HCT116 (cell line): Measurements from ENCODE around the gene PPP1R16B. TPM values are rescaled to one million over a fixed set of nuclear protein-coding genes. Genes with fewer than 3 reads are reported as not detected.

Experiments
- ATAC-seq: fragments of 200-7000 bp; cut with Tn5 transposase; 2 replicates; pipeline ENCODE4 v1.9.1; 2020; ENCODE audit warnings: mild to moderate bottlenecking, moderate library complexity
- BruUV-seq: library from RNA; stranded (reverse); fragments of 400-500 nt; replicated peaks from 2 replicates; lab custom pipeline; 2021; lab: Mats Ljungman, UMichigan
- CTCF ChIA-PET: fragments of 300-600 bp; sonication (Branson Sonifier 250); formaldehyde crosslinking; loops from one replicate; lab custom pipeline; 2021; ENCODE audit warnings: antibody characterized with exemption; lab: Charles Lee
- POLR2A ChIA-PET: fragments of 300-600, 350-600 bp; sonication (Branson Sonifier 250); formaldehyde crosslinking; loops from one replicate; lab custom pipeline; 2021; ENCODE audit warnings: antibody characterized with exemption; lab: Charles Lee
- RAD21 ChIA-PET, 2 experiments: fragments of 300-600 bp; sonication (Branson Sonifier 250); formaldehyde crosslinking; loops; one replicate each; lab custom pipeline; 2023; ENCODE audit warnings: low total read pairs in 2 of 2; ENCODE audit not compliant: uncharacterized antibody in 2 of 2, unreplicated experiment in 2 of 2, low non-redundant PET in 1 of 2; lab: Charles Lee
- DNase-seq: peaks from one replicate; pipeline ENCODE4 v3.0.0-alpha.2; 2010; ENCODE audit warnings: low read depth, low spot score
- H2AFZ ChIP-seq: fragments of 200-600 bp; shearing (Covaris generic), sonication (generic); 2 replicates; pipeline ENCODE4 v1.6.1; 2017; ENCODE audit warnings: low read depth, mixed run types, mixed read lengths, antibody characterized with exemption, low read length; ENCODE audit not compliant: poor library complexity, severe bottlenecking
- H3K27ac ChIP-seq: 2 replicates; pipeline ENCODE4 v1.5.1; 2012; ENCODE audit warnings: low read depth, low read length
- H3K27me3 ChIP-seq: fragments of 200-600 bp; sonication (generic); 2 replicates; pipeline ENCODE4 v1.6.1; 2016; ENCODE audit warnings: mixed run types, low read length, mixed read lengths; ENCODE audit not compliant: insufficient read depth
- H3K36me3 ChIP-seq, 2 experiments: fragments of 200-500 bp in 1 of 2; fragments of 200-600 bp in 1 of 2; sonication (Bioruptor generic) in 1 of 2; sonication (generic) in 1 of 2; 2 replicates each; pipeline versions ENCODE4 v1.5.1 to v1.6.1; 2014 to 2016; ENCODE audit warnings: low read length in 2 of 2, inconsistent platforms in 1 of 2, mixed read lengths in 1 of 2, mixed run types in 1 of 2; ENCODE audit not compliant: insufficient read depth in 2 of 2, control insufficient read depth in 1 of 2
- H3K4me1 ChIP-seq, 2 experiments: fragments of 200-600 bp in 1 of 2; sonication (generic) in 1 of 2; 2 replicates each; pipeline versions ENCODE4 v1.5.1 to v1.6.1; 2012 to 2017; ENCODE audit warnings: low read length in 2 of 2, inconsistent platforms in 1 of 2, mild to moderate bottlenecking in 1 of 2, mixed read lengths in 1 of 2, mixed run types in 1 of 2, moderate library complexity in 1 of 2; ENCODE audit not compliant: insufficient read depth in 2 of 2, control insufficient read depth in 1 of 2
- H3K4me2 ChIP-seq: fragments of 200-600 bp; sonication (generic); 2 replicates; pipeline ENCODE4 v1.6.1; 2017; ENCODE audit warnings: mixed run types, low read length, mixed read lengths
- H3K4me3 ChIP-seq, 2 experiments: fragments of 200-600 bp in 1 of 2; sonication (generic) in 1 of 2; replicated peaks in 1 of 2; 2 replicates each; pipeline ENCODE4 v1.5.1; 2011 to 2016; ENCODE audit warnings: low read length in 2 of 2, control low read depth in 1 of 2, low read depth in 1 of 2, mild to moderate bottlenecking in 1 of 2, mixed read lengths in 1 of 2, mixed run types in 1 of 2
- H3K79me2 ChIP-seq: fragments of 200-600 bp; sonication (generic); 2 replicates; pipeline ENCODE4 v1.6.1; 2017; ENCODE audit warnings: mild to moderate bottlenecking, mixed run types, low read length, moderate library complexity, mixed read lengths; ENCODE audit not compliant: insufficient read depth
- H3K9ac ChIP-seq: fragments of 200-600 bp; sonication (generic); 2 replicates; pipeline ENCODE4 v1.6.1; 2016; ENCODE audit warnings: low read length, mixed read lengths
- H3K9me2 ChIP-seq: fragments of 200-600 bp; sonication (generic), shearing (Covaris generic); 2 replicates; pipeline ENCODE4 v1.6.1; 2017; ENCODE audit warnings: mixed run types, mild to moderate bottlenecking, moderate library complexity; ENCODE audit not compliant: insufficient read depth
- H3K9me3 ChIP-seq, 2 experiments: fragments of 200-500 bp in 1 of 2; fragments of 200-600 bp in 1 of 2; sonication (Bioruptor generic) in 1 of 2; sonication (generic) in 1 of 2; 2 replicates each; pipeline ENCODE4 v1.6.1; 2014 to 2017; ENCODE audit warnings: low read length in 2 of 2, mixed read lengths in 2 of 2, inconsistent platforms in 1 of 2, low read depth in 1 of 2, mild to moderate bottlenecking in 1 of 2, mixed run types in 1 of 2, moderate library complexity in 1 of 2; ENCODE audit not compliant: control insufficient read depth in 1 of 2, insufficient read depth in 1 of 2
- H4K20me1 ChIP-seq: fragments of 200-600 bp; sonication (generic), shearing (Covaris generic); 2 replicates; pipeline ENCODE4 v1.6.1; 2017; ENCODE audit warnings: mixed run types, mild to moderate bottlenecking, moderate library complexity; ENCODE audit not compliant: insufficient read depth
- JUND ChIP-seq: IDR thresholded peaks from 2 replicates; pipeline ENCODE4 v1.6.1; 2012
- RAD21 ChIP-seq: IDR thresholded peaks from 2 replicates; pipeline ENCODE4 v1.6.1; 2012; ENCODE audit warnings: low read depth, mild to moderate bottlenecking
- REST ChIP-seq: IDR thresholded peaks from 2 replicates; pipeline ENCODE4 v1.6.1; 2012; ENCODE audit warnings: low read depth
- SIN3A ChIP-seq: IDR thresholded peaks from 2 replicates; pipeline ENCODE4 v1.6.1; 2012; ENCODE audit warnings: low read depth
- SP1 ChIP-seq: IDR thresholded peaks from 2 replicates; pipeline ENCODE4 v1.6.1; 2012; ENCODE audit warnings: low read depth
- ZNF274 ChIP-seq: fragments of 200-500 bp; sonication (Bioruptor generic); IDR thresholded peaks from 2 replicates; pipeline ENCODE4 v1.6.1; 2014; ENCODE audit warnings: mild to moderate bottlenecking, low read depth, low read length, inconsistent platforms
- intact Hi-C: fragments of 100-400 bp; cut with micrococcal nuclease; formaldehyde crosslinking; loops from 2 replicates; pipeline ENCODE4 v1.10.0; 2022
- total RNA-seq: library from RNA; stranded (reverse); gene quantifications from one replicate; pipeline ENCODE4 v1.2.1, GENCODE V29; 2021; ENCODE audit not compliant: unreplicated experiment

PPP1R16B gene
- total RNA-seq, 1 experiment from 2014 or later, result 0.52 TPM

- H3K4me3 ChIP-seq, result no peak overlapping the region
- no peak for ATAC-seq
- ChIA-PET RAD21 (no interaction called here), POLR2A (no interaction called here), CTCF (interaction anchor here (1.7 kb wide), 1 partner anchor 31 kb away, joined by 4 read pairs; the partner anchor contains the start of gene FAM83D)
- H2AFZ ChIP-seq, result no peak overlapping the region
- no peaks in the 10 kb centered on the region for H3K27me3 ChIP-seq
- no peak overlapping the region for H3K4me2 ChIP-seq
- peaks cover 10 to 15% of the 10 kb centered on the region in 2 experiments; a peak in 3 of 4 replicates for H3K36me3 ChIP-seq
- H3K4me1 ChIP-seq, result peaks cover 7 to 11% of the 10 kb centered on the region in 2 experiments
- H3K79me2 ChIP-seq, result peaks cover under 1% of the 10 kb centered on the region
- no peaks in the 10 kb centered on the region for H3K9me3 ChIP-seq
- DNase-seq, result no peak
- no peak overlapping the region for H3K27ac ChIP-seq
- TF ChIP-seq SIN3A, result no peak
- TF ChIP-seq RAD21, result no peak
- no peak for TF ChIP-seq JUND
- no peak for TF ChIP-seq ZNF274
- no peak for TF ChIP-seq SP1
- TF ChIP-seq REST, result no peak
- H3K9ac ChIP-seq, result no peak overlapping the region
- BruUV-seq, result no TSS peak
- H4K20me1 ChIP-seq, result no peaks in the 10 kb centered on the region
- intact Hi-C loops, result no loop called here
- H3K9me2 ChIP-seq, result no peaks in the 10 kb centered on the region
Observed at GRCh38 chr20:38957235-38957876, 151.9 kb downstream of the PPP1R16B start.
